Hindlimb muscle (tissue), 1 donor: ENCODE results near the gene KLF13. TPM values are rescaled to one million over a fixed set of nuclear protein-coding genes. Genes with fewer than 3 reads are reported as not detected.
A peak's percentile ranks its signal among the peaks of the same experiment; 100 is the strongest.

Source experiments
- DNase-seq: peaks from one replicate; pipeline ENCODE4 v3.0.0-alpha.2; 2013
- polyA plus RNA-seq: library from polyadenylated mRNA; unstranded; fragments of 120-200 nt; gene quantifications from one replicate; pipeline ENCODE4 v1.2.1, GENCODE V29; 2013; ENCODE audit not compliant: insufficient read length

Gene KLF13
- polyA plus RNA-seq, 1 donor, result 37.5 TPM

GRCh38 chr15:31317017-31317416, 9.6 kb upstream of the KLF13 start:
- no peak for DNase-seq

- no peak for DNase-seq
Measured at GRCh38 chr15:31317421-31318327, 9.0 kb upstream of the KLF13 start.

GRCh38 chr15:31318429-31318828, 8.2 kb upstream of the KLF13 start:
- no peak for DNase-seq

GRCh38 chr15:31320022-31320421, 6.6 kb upstream of the KLF13 start:
- DNase-seq, result no peak

GRCh38 chr15:31321418-31321817, 5.2 kb upstream of the KLF13 start:
- no peak for DNase-seq

- DNase-seq, result no peak
Measured at GRCh38 chr15:31322504-31322903, 4.1 kb upstream of the KLF13 start.

GRCh38 chr15:31323627-31324026, 3.0 kb upstream of the KLF13 start:
- DNase-seq, result no peak

GRCh38 chr15:31324186-31324585, 2.4 kb upstream of the KLF13 start:
- DNase-seq, result no peak

GRCh38 chr15:31324806-31325594, 1.6 kb upstream of the KLF13 start:
- DNase-seq, result no peak

GRCh38 chr15:31325595-31326155, 960 bp upstream of the KLF13 start:
- DNase-seq, result peak; percentile 63

GRCh38 chr15:31326875-31327668, 437 bp downstream of the KLF13 start:
- DNase-seq, result no peak

- peak; percentile 43 for DNase-seq
Measured at GRCh38 chr15:31327669-31328427, 1.2 kb downstream of the KLF13 start.

- DNase-seq, result no peak
Measured at GRCh38 chr15:31328428-31328968, 1.9 kb downstream of the KLF13 start.

- DNase-seq, result no peak
Measured at GRCh38 chr15:31328969-31329639, 2.5 kb downstream of the KLF13 start.

- DNase-seq, result no peak
Measured at GRCh38 chr15:31329640-31330010, 3.0 kb downstream of the KLF13 start.

GRCh38 chr15:31330111-31330785, 3.6 kb downstream of the KLF13 start:
- no peak for DNase-seq

- DNase-seq, result no peak
Measured at GRCh38 chr15:31330836-31331235, 4.2 kb downstream of the KLF13 start.

- DNase-seq, result no peak
Measured at GRCh38 chr15:31331389-31331788, 4.8 kb downstream of the KLF13 start.

- DNase-seq, result no peak
Measured at GRCh38 chr15:31332020-31332680, 5.5 kb downstream of the KLF13 start.

- DNase-seq, result no peak
Measured at GRCh38 chr15:31332681-31333071, 6.0 kb downstream of the KLF13 start.
